Measurements from ENCODE around the gene LAMA3.

GRCh38 chr18:23640052-23640451, 49.2 kb upstream of the LAMA3 start:
- TF ChIP-seq POLR2A (IDR thresholded peaks at IDR 0.05): no peak
- TF ChIP-seq CTCF (IDR thresholded peaks at IDR 0.05 in 8 of 11, conservative IDR thresholded peaks at IDR 0.05 in 3 of 11): no peak
- TF ChIP-seq POLR2AphosphoS5 (IDR thresholded peaks at IDR 0.05): no peak

Measured in spleen (tissue), 7 donors.